DND-41 (cell line): ENCODE measurements around the gene KRT13.

Experiments
- ATAC-seq: fragments of 200-7000 bp; cut with Tn5 transposase; 3 replicates; pipeline ENCODE4 v1.9.1; 2021; ENCODE audit warnings: low read depth; ENCODE audit not compliant: insufficient read depth
- DNase-seq: peaks from one replicate; pipeline ENCODE4 v3.0.0-alpha.2; 2020
- H2AFZ ChIP-seq: 2 replicates; pipeline ENCODE4 v1.6.0; 2012; ENCODE audit warnings: low read depth, low read length
- H3K27ac ChIP-seq: 2 replicates; pipeline ENCODE4 v1.5.1; 2012; ENCODE audit warnings: low read length, inconsistent platforms
- H3K27me3 ChIP-seq: fragments of 200-600 bp; sonication (generic); 2 replicates; pipeline ENCODE4 v1.6.0; 2012; ENCODE audit warnings: low read length, mild to moderate bottlenecking, inconsistent platforms; ENCODE audit not compliant: insufficient read depth, poor library complexity
- H3K36me3 ChIP-seq: 2 replicates; pipeline ENCODE4 v1.5.1; 2012; ENCODE audit warnings: low read length, inconsistent platforms; ENCODE audit not compliant: insufficient read depth
- H3K4me1 ChIP-seq: 2 replicates; pipeline ENCODE4 v1.5.1; 2012; ENCODE audit warnings: mild to moderate bottlenecking, low read length; ENCODE audit not compliant: insufficient read depth
- H3K4me2 ChIP-seq: 2 replicates; pipeline ENCODE4 v1.6.0; 2012; ENCODE audit warnings: mild to moderate bottlenecking, moderate library complexity, low read length, inconsistent platforms; ENCODE audit not compliant: insufficient read depth
- H3K4me3 ChIP-seq, 2 experiments: fragments of 200-600 bp in 1 of 2; shearing (Covaris generic) in 1 of 2; 2 replicates each; pipeline ENCODE4 v1.5.1; 2012 to 2016; ENCODE audit warnings: inconsistent platforms in 2 of 2, low read length in 2 of 2, mild to moderate bottlenecking in 2 of 2, low read depth in 1 of 2, moderate library complexity in 1 of 2
- H3K79me2 ChIP-seq: 2 replicates; pipeline ENCODE4 v1.6.0; 2012; ENCODE audit warnings: low read length, inconsistent platforms; ENCODE audit not compliant: insufficient read depth
- H3K9ac ChIP-seq: 2 replicates; pipeline ENCODE4 v1.6.0; 2012; ENCODE audit warnings: low read depth, mild to moderate bottlenecking, inconsistent platforms, low read length, moderate library complexity
- H3K9me3 ChIP-seq: 2 replicates; pipeline ENCODE4 v1.5.1; 2012; ENCODE audit warnings: low read length, moderate library complexity, mild to moderate bottlenecking, inconsistent platforms; ENCODE audit not compliant: insufficient read depth, severe bottlenecking
- H4K20me1 ChIP-seq: 2 replicates; pipeline ENCODE4 v1.6.0; 2012; ENCODE audit warnings: low read length; ENCODE audit not compliant: insufficient read depth
- EZH2 ChIP-seq: IDR thresholded peaks from 3 replicates; pipeline ENCODE4 v1.6.1; 2012; ENCODE audit warnings: borderline replicate concordance, low read depth, mild to moderate bottlenecking, moderate library complexity, low read length, inconsistent platforms; ENCODE audit not compliant: severe bottlenecking
- TF ChIP-seq, protein P1 (sequence below): IDR thresholded peaks from 2 replicates; pipeline ENCODE4 v1.5.1; 2012; ENCODE audit warnings: borderline replicate concordance, low read length, moderate library complexity, mild to moderate bottlenecking; ENCODE audit not compliant: poor library complexity, severe bottlenecking; ENCODE audit errors: extremely low read depth

Gene KRT13

DNA sequence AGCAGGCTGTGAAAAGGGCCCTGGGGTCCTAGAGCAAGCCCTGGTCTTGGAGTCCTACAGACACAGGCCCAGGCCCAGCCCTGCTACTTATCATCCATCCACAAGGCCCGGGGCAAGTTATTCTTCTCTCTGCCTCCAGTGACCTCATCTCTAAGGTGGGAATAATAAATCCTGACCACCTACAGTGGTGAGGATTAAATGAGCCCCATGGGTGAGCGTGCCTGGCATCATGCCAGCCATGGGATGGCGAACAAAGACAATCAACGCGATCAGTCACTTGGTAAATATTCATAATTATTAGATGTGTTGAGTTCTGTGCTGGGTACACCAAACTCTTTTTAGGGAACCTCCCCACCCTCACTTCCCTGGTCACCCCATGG, 7.7 kb upstream of the KRT13 start:
- H3K4me3 ChIP-seq: no peak overlapping the region
- no peak overlapping the region for H3K27ac ChIP-seq
- no peak for DNase-seq
- no peaks in the 10 kb centered on the region for H3K36me3 ChIP-seq
- H3K4me2 ChIP-seq: no peak overlapping the region
- 0 out of 2 replicates have a peak, but pooled peaks cover 3% of the 10 kb centered on the region for H4K20me1 ChIP-seq
- no peak overlapping the region for H3K9ac ChIP-seq
- peaks cover 19% of the 10 kb centered on the region for H3K27me3 ChIP-seq
- no peak overlapping the region for H2AFZ ChIP-seq
- no peak for ATAC-seq
- no peaks in the 10 kb centered on the region for H3K9me3 ChIP-seq
- H3K79me2 ChIP-seq: no peaks in the 10 kb centered on the region
- TF ChIP-seq, protein P1, sequence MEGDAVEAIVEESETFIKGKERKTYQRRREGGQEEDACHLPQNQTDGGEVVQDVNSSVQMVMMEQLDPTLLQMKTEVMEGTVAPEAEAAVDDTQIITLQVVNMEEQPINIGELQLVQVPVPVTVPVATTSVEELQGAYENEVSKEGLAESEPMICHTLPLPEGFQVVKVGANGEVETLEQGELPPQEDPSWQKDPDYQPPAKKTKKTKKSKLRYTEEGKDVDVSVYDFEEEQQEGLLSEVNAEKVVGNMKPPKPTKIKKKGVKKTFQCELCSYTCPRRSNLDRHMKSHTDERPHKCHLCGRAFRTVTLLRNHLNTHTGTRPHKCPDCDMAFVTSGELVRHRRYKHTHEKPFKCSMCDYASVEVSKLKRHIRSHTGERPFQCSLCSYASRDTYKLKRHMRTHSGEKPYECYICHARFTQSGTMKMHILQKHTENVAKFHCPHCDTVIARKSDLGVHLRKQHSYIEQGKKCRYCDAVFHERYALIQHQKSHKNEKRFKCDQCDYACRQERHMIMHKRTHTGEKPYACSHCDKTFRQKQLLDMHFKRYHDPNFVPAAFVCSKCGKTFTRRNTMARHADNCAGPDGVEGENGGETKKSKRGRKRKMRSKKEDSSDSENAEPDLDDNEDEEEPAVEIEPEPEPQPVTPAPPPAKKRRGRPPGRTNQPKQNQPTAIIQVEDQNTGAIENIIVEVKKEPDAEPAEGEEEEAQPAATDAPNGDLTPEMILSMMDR: no peak
- no peak for TF ChIP-seq EZH2
- no peaks in the 10 kb centered on the region for H3K4me1 ChIP-seq

DNA sequence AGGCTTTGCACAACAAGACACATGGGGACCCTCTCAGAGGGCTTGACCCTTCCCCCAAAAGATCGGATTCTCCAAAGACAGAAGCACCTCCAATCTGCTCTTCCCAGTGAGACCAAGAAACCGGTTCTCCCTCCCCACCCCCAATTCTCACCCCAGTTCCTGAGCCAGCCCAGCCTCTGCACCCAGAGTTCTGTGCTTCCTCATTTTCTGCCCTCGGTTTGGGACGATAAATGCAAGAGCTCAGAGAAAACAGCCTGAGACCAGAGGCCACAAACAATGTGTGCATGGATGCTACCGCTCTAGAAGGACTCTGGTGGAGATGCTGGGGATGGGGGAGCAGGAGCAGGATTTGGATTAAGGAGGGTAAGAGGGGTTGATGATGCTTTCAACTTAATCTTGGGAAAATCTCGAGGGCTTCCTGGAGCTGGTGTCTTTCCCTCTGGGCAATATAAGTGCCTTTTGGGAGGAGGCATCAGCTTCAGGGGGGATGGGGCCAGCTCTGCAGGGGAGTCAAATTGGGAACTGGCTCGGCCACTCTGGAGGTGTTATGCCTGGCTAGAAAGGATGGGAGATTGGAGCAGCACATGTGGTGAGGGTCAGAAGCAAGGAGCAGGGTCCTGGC, 7.2 kb upstream of the KRT13 start:
- Histone ChIP-seq H3K4me3 (no peak overlapping the region), H3K4me1 (no peaks in the 10 kb centered on the region), H2AFZ (no peak overlapping the region), H3K9ac (no peak overlapping the region), H3K9me3 (no peaks in the 10 kb centered on the region), H3K36me3 (no peaks in the 10 kb centered on the region), H3K27ac (no peak overlapping the region), H4K20me1 (0 out of 2 replicates have a peak, but pooled peaks cover 3% of the 10 kb centered on the region), H3K27me3 (peaks cover 24% of the 10 kb centered on the region), H3K4me2 (no peak overlapping the region), H3K79me2 (no peaks in the 10 kb centered on the region)
- TF ChIP-seq, protein P1: no peak
- no peak for TF ChIP-seq EZH2
- ATAC-seq: no peak
- no peak for DNase-seq

DNA sequence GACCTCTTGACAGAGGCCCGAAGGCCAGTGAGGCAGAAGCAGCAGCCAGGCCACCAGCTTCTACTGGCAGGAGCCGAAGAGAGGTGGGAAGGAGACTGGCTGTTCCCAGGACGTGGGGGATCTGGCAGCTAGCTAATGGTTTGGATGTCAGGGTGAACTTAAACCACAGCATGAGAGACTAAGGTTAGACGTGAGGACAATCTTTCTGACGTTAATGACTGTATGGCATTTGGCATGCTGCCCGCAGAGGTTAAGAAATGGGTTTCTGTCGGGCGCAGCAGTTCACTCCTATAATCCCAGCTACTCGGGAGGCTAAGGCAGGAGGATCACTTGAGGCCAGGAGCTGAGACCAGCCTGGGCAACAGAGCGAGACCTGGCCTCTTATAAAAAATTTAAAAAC, 6.3 kb upstream of the KRT13 start:
- no peak for DNase-seq
- H3K4me2 ChIP-seq: no peak overlapping the region
- H3K4me3 ChIP-seq: no peak overlapping the region

More for the DNA sequence above, 6.3 kb upstream of the KRT13 start:
- Histone ChIP-seq H3K36me3 (no peaks in the 10 kb centered on the region), H3K79me2 (no peaks in the 10 kb centered on the region), H3K4me1 (no peaks in the 10 kb centered on the region), H3K27me3 (peaks cover 28% of the 10 kb centered on the region), H3K9ac (no peak overlapping the region), H4K20me1 (0 out of 2 replicates have a peak, but pooled peaks cover 3% of the 10 kb centered on the region), H3K27ac (no peak overlapping the region), H3K9me3 (no peaks in the 10 kb centered on the region), H2AFZ (no peak overlapping the region)
- no peak for TF ChIP-seq EZH2
- TF ChIP-seq, protein P1: no peak
- ATAC-seq: no peak
